Measurements from ENCODE around the gene PLCH1.

The PLCH1 gene

GRCh38 chr3:155704061-155704460, 40.8 kb downstream of the PLCH1 start:
- no peak for ATAC-seq
- TF ChIP-seq ISL1 (CRISPR knock-in tag; IDR thresholded peaks at IDR 0.05) (no peak), TSHZ2 (CRISPR knock-in tag; IDR thresholded peaks at IDR 0.05) (no peak), ZFP3 (CRISPR knock-in tag; IDR thresholded peaks at IDR 0.05) (no peak), ARNTL (CRISPR knock-in tag; IDR thresholded peaks at IDR 0.05; ENCODE audit: borderline replicate concordance, low read depth) (no peak), ZC3H10 (CRISPR knock-in tag; IDR thresholded peaks at IDR 0.05) (no peak), CSDC2 (CRISPR knock-in tag; IDR thresholded peaks at IDR 0.05) (no peak), PPARA (CRISPR knock-in tag; IDR thresholded peaks at IDR 0.05; ENCODE audit: borderline replicate concordance) (no peak), SNAI2 (CRISPR knock-in tag; IDR thresholded peaks at IDR 0.05) (no peak), ZNF565 (CRISPR knock-in tag; conservative IDR thresholded peaks at IDR 0.05; ENCODE audit: low read depth) (no peak), OSR1 (CRISPR knock-in tag; IDR thresholded peaks at IDR 0.05) (no peak), PATZ1 (CRISPR knock-in tag; IDR thresholded peaks at IDR 0.05; ENCODE audit: borderline replicate concordance) (no peak), TOX (CRISPR knock-in tag; IDR thresholded peaks at IDR 0.05; ENCODE audit: borderline replicate concordance) (no peak), POU6F1 (CRISPR knock-in tag; IDR thresholded peaks at IDR 0.05; ENCODE audit: borderline replicate concordance, low read depth) (no peak), ZNF70 (CRISPR knock-in tag; IDR thresholded peaks at IDR 0.05) (no peak), ESRRG (CRISPR knock-in tag; IDR thresholded peaks at IDR 0.05) (no peak), CSRNP3 (CRISPR knock-in tag; IDR thresholded peaks at IDR 0.05) (no peak), RARB (CRISPR knock-in tag; IDR thresholded peaks at IDR 0.05) (no peak), ZNF8 (CRISPR knock-in tag; IDR thresholded peaks at IDR 0.05) (no peak)
- TF ChIP-seq, protein P1, sequence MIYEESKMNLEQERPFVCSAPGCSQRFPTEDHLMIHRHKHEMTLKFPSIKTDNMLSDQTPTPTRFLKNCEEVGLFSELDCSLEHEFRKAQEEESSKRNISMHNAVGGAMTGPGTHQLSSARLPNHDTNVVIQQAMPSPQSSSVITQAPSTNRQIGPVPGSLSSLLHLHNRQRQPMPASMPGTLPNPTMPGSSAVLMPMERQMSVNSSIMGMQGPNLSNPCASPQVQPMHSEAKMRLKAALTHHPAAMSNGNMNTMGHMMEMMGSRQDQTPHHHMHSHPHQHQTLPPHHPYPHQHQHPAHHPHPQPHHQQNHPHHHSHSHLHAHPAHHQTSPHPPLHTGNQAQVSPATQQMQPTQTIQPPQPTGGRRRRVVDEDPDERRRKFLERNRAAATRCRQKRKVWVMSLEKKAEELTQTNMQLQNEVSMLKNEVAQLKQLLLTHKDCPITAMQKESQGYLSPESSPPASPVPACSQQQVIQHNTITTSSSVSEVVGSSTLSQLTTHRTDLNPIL (CRISPR knock-in tag; IDR thresholded peaks at IDR 0.05; ENCODE audit: low read depth), result no peak

DNA sequence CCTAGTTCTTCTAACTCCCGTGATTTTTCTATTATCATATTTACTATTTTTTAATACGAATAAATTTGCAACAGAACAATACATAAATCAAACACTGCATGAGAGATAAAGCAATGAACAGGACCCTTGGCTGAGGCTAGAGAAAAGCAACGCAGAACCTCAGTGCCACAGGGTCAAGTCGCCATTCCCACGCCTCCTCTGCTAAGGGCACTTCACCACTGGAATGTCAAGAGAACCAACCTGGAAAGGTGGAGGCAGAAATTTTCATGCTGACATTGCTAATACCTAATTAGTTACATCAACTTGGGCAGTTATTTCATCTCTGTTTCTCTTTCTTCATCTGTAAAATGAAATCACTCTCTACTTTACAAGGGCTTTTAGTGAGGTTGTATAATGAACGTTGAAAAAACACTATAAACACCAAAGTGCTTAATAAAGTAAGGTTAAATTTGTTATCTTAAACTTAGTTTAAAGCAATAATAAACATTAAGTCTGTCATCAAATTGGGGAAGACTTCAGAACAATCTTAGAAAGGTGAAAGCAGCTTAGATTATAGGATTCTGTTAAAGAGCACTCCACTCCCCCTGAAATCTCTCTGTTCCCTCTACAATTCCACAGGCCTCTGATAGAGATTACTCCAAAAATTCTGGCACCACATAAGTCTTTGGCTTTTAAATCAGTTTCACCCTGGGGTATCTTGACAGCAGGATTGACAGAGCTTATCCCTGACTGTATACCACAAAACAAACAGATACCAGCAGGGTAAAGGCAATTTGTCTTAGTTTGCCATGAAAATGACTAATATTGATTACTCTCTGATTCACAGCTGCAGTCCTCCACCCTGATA, 41.9 kb downstream of the PLCH1 start:
- TF ChIP-seq RARB (CRISPR knock-in tag; IDR thresholded peaks at IDR 0.05) (no peak), ZFP3 (CRISPR knock-in tag; IDR thresholded peaks at IDR 0.05) (no peak), ZNF8 (CRISPR knock-in tag; IDR thresholded peaks at IDR 0.05) (no peak), ISL1 (CRISPR knock-in tag; IDR thresholded peaks at IDR 0.05) (no peak), ZFP30 (CRISPR knock-in tag; IDR thresholded peaks at IDR 0.05) (no peak), CSRNP3 (CRISPR knock-in tag; IDR thresholded peaks at IDR 0.05) (no peak), POU6F1 (CRISPR knock-in tag; IDR thresholded peaks at IDR 0.05; ENCODE audit: borderline replicate concordance, low read depth) (no peak), TSHZ2 (CRISPR knock-in tag; IDR thresholded peaks at IDR 0.05) (no peak), SNAI2 (CRISPR knock-in tag; IDR thresholded peaks at IDR 0.05) (no peak)
- TF ChIP-seq, protein P1 (CRISPR knock-in tag; IDR thresholded peaks at IDR 0.05; ENCODE audit: low read depth), result no peak
- no peak for ATAC-seq
